Trophoblast cell (in vitro differentiated cells and primary cell): Measurements from ENCODE around the gene PRIM2.
A peak's percentile ranks its signal among the peaks of the same experiment; 100 is the strongest.
"Not testable (repeated sequence)": the region's sequence is repeated elsewhere in the genome, so short reads cannot be mapped to it uniquely, and the experiment has no call there.

ENCODE experiments used
- DNase-seq, 2 donors: peaks; one replicate each; pipeline ENCODE4 v3.0.0-alpha.2; 2016
- H2AFZ ChIP-seq: 2 replicates; pipeline ENCODE4 v1.6.1; 2013; ENCODE audit warnings: low read length, moderate library complexity, mild to moderate bottlenecking; ENCODE audit not compliant: insufficient read depth, poor library complexity
- H2AK5ac ChIP-seq: 2 replicates; pipeline ENCODE4 v1.6.1; 2013; ENCODE audit warnings: mild to moderate bottlenecking, low read length
- H2BK120ac ChIP-seq: 2 replicates; pipeline ENCODE4 v1.6.1; 2013; ENCODE audit warnings: low read length, mild to moderate bottlenecking, moderate library complexity; ENCODE audit not compliant: insufficient read depth, poor library complexity
- H2BK12ac ChIP-seq: 2 replicates; pipeline ENCODE4 v1.6.1; 2013; ENCODE audit warnings: mild to moderate bottlenecking, low read length, moderate library complexity
- H2BK5ac ChIP-seq: 2 replicates; pipeline ENCODE4 v1.6.1; 2013; ENCODE audit warnings: low read length, low read depth, moderate library complexity, mild to moderate bottlenecking; ENCODE audit not compliant: poor library complexity
- H3K14ac ChIP-seq: 2 replicates; pipeline ENCODE4 v1.6.1; 2013; ENCODE audit warnings: mild to moderate bottlenecking, low read length
- H3K18ac ChIP-seq: 2 replicates; pipeline ENCODE4 v1.6.1; 2013; ENCODE audit warnings: mild to moderate bottlenecking, low read length
- H3K23ac ChIP-seq: 2 replicates; pipeline ENCODE4 v1.6.1; 2013; ENCODE audit warnings: low read length
- H3K27ac ChIP-seq: 2 replicates; pipeline ENCODE4 v1.5.1; 2013; ENCODE audit warnings: low read depth, mild to moderate bottlenecking, inconsistent platforms, low read length, moderate library complexity
- H3K27me3 ChIP-seq: 2 replicates; pipeline ENCODE4 v1.6.1; 2013; ENCODE audit warnings: inconsistent platforms, mild to moderate bottlenecking, low read length, moderate library complexity; ENCODE audit not compliant: insufficient read depth
- H3K36me3 ChIP-seq, 2 experiments: 1 replicate in 1 of 2; 2 replicates in 1 of 2; pipeline ENCODE4 v1.6.1; 2013; ENCODE audit warnings: low read length in 2 of 2, mild to moderate bottlenecking in 2 of 2, moderate library complexity in 1 of 2; ENCODE audit not compliant: insufficient read depth in 2 of 2, control insufficient read depth in 1 of 2
- H3K4ac ChIP-seq: 2 replicates; pipeline ENCODE4 v1.6.1; 2013; ENCODE audit warnings: low read depth, mild to moderate bottlenecking, low read length, moderate library complexity
- H3K4me1 ChIP-seq, 2 experiments: 1 replicate in 1 of 2; 2 replicates in 1 of 2; pipeline ENCODE4 v1.6.1; 2013; ENCODE audit warnings: low read length in 2 of 2, mild to moderate bottlenecking in 2 of 2, moderate library complexity in 1 of 2; ENCODE audit not compliant: insufficient read depth in 2 of 2, control insufficient read depth in 1 of 2
- H3K4me2 ChIP-seq: 2 replicates; pipeline ENCODE4 v1.6.1; 2013; ENCODE audit warnings: inconsistent platforms, mild to moderate bottlenecking, low read length, moderate library complexity
- H3K4me3 ChIP-seq: 2 replicates; pipeline ENCODE4 v1.5.1; 2013; ENCODE audit warnings: mild to moderate bottlenecking, low read depth, low read length, inconsistent platforms
- H3K79me1 ChIP-seq: one replicate; pipeline ENCODE4 v1.6.1; 2013; ENCODE audit warnings: low read length
- H3K79me2 ChIP-seq: 2 replicates; pipeline ENCODE4 v1.6.1; 2013; ENCODE audit warnings: low read length, mild to moderate bottlenecking; ENCODE audit not compliant: control insufficient read depth, insufficient read depth, poor library complexity
- H3K9ac ChIP-seq: 2 replicates; pipeline ENCODE4 v1.6.1; 2013; ENCODE audit warnings: mild to moderate bottlenecking, low read length
- H3K9me3 ChIP-seq: 2 replicates; pipeline ENCODE4 v1.6.1; 2013; ENCODE audit warnings: low read depth, mild to moderate bottlenecking, control low read depth, inconsistent platforms, low read length; ENCODE audit not compliant: insufficient read depth
- H4K12ac ChIP-seq: 2 replicates; pipeline ENCODE4 v1.6.1; 2013; ENCODE audit warnings: low read depth, mild to moderate bottlenecking, low read length, moderate library complexity
- H4K8ac ChIP-seq: 2 replicates; pipeline ENCODE4 v1.6.1; 2013; ENCODE audit warnings: low read depth, mild to moderate bottlenecking, low read length, moderate library complexity
- H4K91ac ChIP-seq: one replicate; pipeline ENCODE4 v1.6.1; 2013; ENCODE audit warnings: low read depth, mild to moderate bottlenecking, low read length, moderate library complexity
- WGBS: extraction: QIAGEN DNeasy Blood & Tissue Kit; methylation state at CpG from one replicate; pipeline ENCODE4 v1.1.7; 2013; ENCODE audit warnings: missing lambda C conversion rate; ENCODE audit not compliant: insufficient read length, insufficient coverage; ENCODE audit errors: extremely low coverage; 5-methylcytosine and 5-hydroxymethylcytosine counted together

Gene PRIM2

DNA sequence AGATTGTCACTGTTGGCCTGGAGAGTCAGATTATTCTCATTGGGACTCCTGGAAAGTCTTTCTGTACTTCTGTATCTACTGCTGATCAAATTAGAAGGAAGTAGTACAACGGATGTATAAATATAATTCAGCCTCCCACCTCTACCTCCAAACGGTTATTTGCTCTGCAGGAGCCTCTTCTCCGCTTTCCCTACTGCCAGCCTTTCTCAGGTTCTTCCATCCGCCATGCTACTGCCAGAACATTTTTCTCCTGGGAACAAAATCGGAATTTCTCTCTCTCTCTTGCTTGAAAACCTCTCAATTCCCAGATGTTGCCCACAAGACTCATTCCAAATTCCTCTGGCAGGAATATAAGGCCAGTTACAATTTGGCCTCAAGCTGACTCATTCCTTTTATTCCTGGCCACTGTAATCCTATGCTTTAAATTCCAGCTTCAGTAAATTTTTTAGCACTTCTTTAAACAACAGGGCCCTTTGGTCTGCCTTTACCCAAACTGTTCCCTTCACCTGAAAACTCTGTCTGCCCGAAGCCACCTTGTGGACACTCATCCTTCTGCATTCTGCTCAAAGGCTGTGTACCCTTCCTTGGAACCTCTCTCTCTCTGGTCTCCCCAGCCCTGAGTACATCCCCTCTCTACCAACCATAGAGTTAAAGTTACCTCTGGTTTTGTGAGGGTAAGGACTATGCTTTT, 354.7 kb downstream of the PRIM2 start:
- not testable (repeated sequence) for H4K12ac ChIP-seq, H4K8ac ChIP-seq, H3K27me3 ChIP-seq, H3K4me1 ChIP-seq, H3K79me1 ChIP-seq, H3K18ac ChIP-seq, H4K91ac ChIP-seq, H2BK120ac ChIP-seq, H3K36me3 ChIP-seq, H3K4ac ChIP-seq, H3K9ac ChIP-seq, H3K4me2 ChIP-seq, H3K79me2 ChIP-seq, H2AFZ ChIP-seq, H3K23ac ChIP-seq, H3K4me3 ChIP-seq, H3K9me3 ChIP-seq, H3K27ac ChIP-seq, H2BK12ac ChIP-seq, H2BK5ac ChIP-seq, H2AK5ac ChIP-seq, H3K14ac ChIP-seq
- no CpG with 5 or more reads among the region's 6 CpGs for WGBS
- peak in 1 of 2 donors; percentile 10 for DNase-seq

- not testable (repeated sequence) for H3K27ac ChIP-seq, H3K27me3 ChIP-seq, H3K36me3 ChIP-seq, H3K9me3 ChIP-seq, H2BK5ac ChIP-seq, H3K23ac ChIP-seq, H4K8ac ChIP-seq, H3K4ac ChIP-seq, H3K9ac ChIP-seq, H3K79me1 ChIP-seq, H2BK120ac ChIP-seq, H2BK12ac ChIP-seq, H3K4me1 ChIP-seq, H3K18ac ChIP-seq, H2AFZ ChIP-seq, H2AK5ac ChIP-seq, H4K91ac ChIP-seq, H3K14ac ChIP-seq, DNase-seq, H3K79me2 ChIP-seq, H3K4me3 ChIP-seq, H4K12ac ChIP-seq, H3K4me2 ChIP-seq
- no CpG with 5 or more reads among the region's 1 CpG for WGBS
Measured at GRCh38 chr6:57673281-57673680, 355.9 kb downstream of the PRIM2 start.

- not testable (repeated sequence) for H3K4me2 ChIP-seq, H3K4me1 ChIP-seq, H3K27me3 ChIP-seq, DNase-seq, H2BK5ac ChIP-seq, H3K4ac ChIP-seq, H2AFZ ChIP-seq, H3K27ac ChIP-seq, H2BK12ac ChIP-seq, H3K9me3 ChIP-seq, H3K9ac ChIP-seq, H3K14ac ChIP-seq, H2BK120ac ChIP-seq, H4K91ac ChIP-seq, H3K4me3 ChIP-seq, H2AK5ac ChIP-seq, H4K12ac ChIP-seq, H3K36me3 ChIP-seq, H4K8ac ChIP-seq, H3K18ac ChIP-seq, H3K79me1 ChIP-seq, H3K79me2 ChIP-seq, H3K23ac ChIP-seq
- WGBS, result no CpG with 5 or more reads among the region's 4 CpGs
Measured at GRCh38 chr6:57675386-57675785, 358.0 kb downstream of the PRIM2 start.

DNA sequence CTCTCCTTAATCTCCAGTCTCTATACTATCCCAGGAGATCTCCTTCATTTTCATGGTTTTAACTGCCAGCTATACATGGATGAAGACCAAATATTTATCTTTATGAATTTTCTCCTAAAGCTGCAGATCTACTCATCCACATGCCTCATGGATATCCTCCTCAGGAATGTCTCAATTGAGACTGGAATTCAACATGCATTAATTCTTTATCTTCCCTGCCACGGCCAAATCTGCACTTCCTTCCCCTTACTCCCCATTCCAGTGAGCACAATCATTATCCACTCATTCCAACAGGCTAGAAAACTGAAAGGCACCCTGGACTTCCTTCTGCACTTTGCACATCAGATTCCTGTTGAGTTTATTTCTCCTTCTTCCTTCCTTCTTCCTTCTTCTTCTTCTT, 379.0 kb downstream of the PRIM2 start:
- H3K4me3 ChIP-seq, H4K12ac ChIP-seq, H3K36me3 ChIP-seq, H3K27me3 ChIP-seq, H3K18ac ChIP-seq, H3K27ac ChIP-seq, H2BK120ac ChIP-seq, H3K4me1 ChIP-seq, H3K79me2 ChIP-seq, H2AK5ac ChIP-seq, H4K8ac ChIP-seq, H3K9me3 ChIP-seq, DNase-seq, H2AFZ ChIP-seq, H3K9ac ChIP-seq, H3K79me1 ChIP-seq, H2BK12ac ChIP-seq, H3K4me2 ChIP-seq, H3K4ac ChIP-seq, H2BK5ac ChIP-seq, H3K23ac ChIP-seq, H4K91ac ChIP-seq, H3K14ac ChIP-seq: not testable (repeated sequence)
- WGBS, result no CpG with 5 or more reads among the region's 1 CpG
